K562 (cell line): ENCODE data around the gene PPM1M. TPM values are rescaled to one million over a fixed set of nuclear protein-coding genes. Genes with fewer than 3 reads are reported as not detected.

Experiments used
- CBX1 ChIP-seq: sonication (generic); IDR thresholded peaks from 2 replicates; pipeline ENCODE4 v1.6.1; 2016; ENCODE audit warnings: antibody characterized with exemption, low read depth, mild to moderate bottlenecking
- CHCHD3 ChIP-seq: fragments of 250-450 bp; sonication (Bioruptor Pico); IDR thresholded peaks from 2 replicates; pipeline ENCODE4 v2.1.2; 2022; ENCODE audit warnings: mild to moderate bottlenecking
- EHMT2 ChIP-seq: fragments of 450-650 bp; IDR thresholded peaks from 2 replicates; pipeline ENCODE4 v1.6.1; 2018; ENCODE audit warnings: antibody characterized with exemption
- HNRNPUL1 ChIP-seq: fragments of 200-400 bp; formaldehyde crosslinking; IDR thresholded peaks from 2 replicates; pipeline ENCODE4 v1.6.1; 2017; ENCODE audit warnings: low read length
- LCOR ChIP-seq: sonication (generic); formaldehyde crosslinking; IDR thresholded peaks from 2 replicates; pipeline ENCODE4 v1.8.0; 2022; ENCODE audit warnings: mild to moderate bottlenecking, missing genetic modification reagents
- NR2C2 ChIP-seq, 2 experiments: fragments of 200-800 bp in 1 of 2; sonication (Bioruptor generic) in 1 of 2; sonication (generic) in 1 of 2; formaldehyde crosslinking in 1 of 2; IDR thresholded peaks; 2 replicates each; pipeline versions ENCODE4 v1.6.1 to v1.8.0; 2016 to 2022; ENCODE audit warnings: mild to moderate bottlenecking in 1 of 2, missing compliant biosample characterization in 1 of 2, missing genetic modification characterization in 1 of 2, missing genetic modification reagents in 1 of 2
- RB1 ChIP-seq: fragments of 450-650 bp; IDR thresholded peaks from 2 replicates; pipeline ENCODE4 v1.6.1; 2017; ENCODE audit warnings: low read depth, mild to moderate bottlenecking
- TCF15 ChIP-seq: fragments of 250-450 bp; sonication (Bioruptor Pico); IDR thresholded peaks from 2 replicates; pipeline ENCODE4 v1.8.0; 2022; ENCODE audit warnings: moderate library complexity, mild to moderate bottlenecking, inconsistent platforms
- TEAD4 ChIP-seq, 2 experiments: sonication (generic) in 1 of 2; formaldehyde crosslinking in 1 of 2; IDR thresholded peaks; 2 replicates each; pipeline versions ENCODE4 v1.6.1 to v1.8.0; 2012 to 2022; ENCODE audit warnings: borderline replicate concordance in 1 of 2, inconsistent platforms in 1 of 2, low read length in 1 of 2, mild to moderate bottlenecking in 1 of 2, missing genetic modification reagents in 1 of 2
- ZBTB1 ChIP-seq: sonication (generic); formaldehyde crosslinking; IDR thresholded peaks from 2 replicates; pipeline ENCODE4 v1.8.1; 2023; ENCODE audit warnings: missing genetic modification reagents, low read depth, mild to moderate bottlenecking, borderline replicate concordance
- ZBTB7A ChIP-seq: IDR thresholded peaks from 2 replicates; pipeline ENCODE4 v1.6.1; 2011; ENCODE audit warnings: low read depth, mild to moderate bottlenecking, low read length, moderate library complexity, borderline replicate concordance; ENCODE audit not compliant: control insufficient read depth
- ZNF143 ChIP-seq: sonication (generic); formaldehyde crosslinking; IDR thresholded peaks from 2 replicates; pipeline ENCODE4 v1.9.0; 2022; ENCODE audit warnings: mild to moderate bottlenecking, missing genetic modification reagents
- ZNF324 ChIP-seq: fragments of 250-450 bp; sonication (Bioruptor Pico); IDR thresholded peaks from 2 replicates; pipeline ENCODE4 v1.4.0; 2020; ENCODE audit warnings: mild to moderate bottlenecking
- ZNF384 ChIP-seq: IDR thresholded peaks from 2 replicates; pipeline ENCODE4 v1.6.1; 2012; ENCODE audit warnings: low read depth, low read length, improper control_type of control experiment
- ZNF609 ChIP-seq: sonication (generic); formaldehyde crosslinking; IDR thresholded peaks from 2 replicates; pipeline ENCODE4 v1.8.1; 2023; ENCODE audit warnings: missing genetic modification reagents, mild to moderate bottlenecking, borderline replicate concordance
- polyA plus RNA-seq, 8 experiments: library from polyadenylated mRNA; depleted of rRNA in 4 of 8; stranded (reverse) in 5 of 8; unstranded in 3 of 8; fragments of >200 nt; fragmentation: Nextera tagmentation in 2 of 8; fragmentation: Illumina TruSeq in 1 of 8; extraction: Ambion mirVana in 2 of 8; extraction: Trizol in 1 of 8; gene quantifications; 2 replicates each; pipeline versions ENCODE4 v1.2.1 to v1.2.3, GENCODE V29; 2011 to 2014; ENCODE audit warnings: inconsistent platforms in 1 of 8, missing spikeins in 1 of 8
- total RNA-seq, 7 experiments: library from RNA; depleted of rRNA in 6 of 7; stranded (reverse); fragments of >200 nt in 6 of 7; fragmentation: Illumina TruSeq in 2 of 7; extraction: Trizol in 2 of 7; gene quantifications; 2 replicates each; pipeline versions ENCODE4 v1.2.1 to v1.2.3, GENCODE V29; 2011 to 2021; ENCODE audit warnings: low replicate concordance in 1 of 7
- TF ChIP-seq, protein P1 (sequence below): sonication (generic); formaldehyde crosslinking; IDR thresholded peaks from 2 replicates; pipeline ENCODE4 v1.8.0; 2023; ENCODE audit warnings: mild to moderate bottlenecking, missing genetic modification reagents
- TF ChIP-seq, protein P2 (sequence below): sonication (generic); formaldehyde crosslinking; IDR thresholded peaks from 2 replicates; pipeline ENCODE4 v1.8.1; 2022; ENCODE audit warnings: missing genetic modification reagents

Gene PPM1M
- total and polyA plus RNA-seq, 9 of the 15 experiments (the other 6 are each of a cell fraction or from before 2014, with no cell fraction given), result 1.4 to 9.2 (median 4.4) TPM

DNA sequence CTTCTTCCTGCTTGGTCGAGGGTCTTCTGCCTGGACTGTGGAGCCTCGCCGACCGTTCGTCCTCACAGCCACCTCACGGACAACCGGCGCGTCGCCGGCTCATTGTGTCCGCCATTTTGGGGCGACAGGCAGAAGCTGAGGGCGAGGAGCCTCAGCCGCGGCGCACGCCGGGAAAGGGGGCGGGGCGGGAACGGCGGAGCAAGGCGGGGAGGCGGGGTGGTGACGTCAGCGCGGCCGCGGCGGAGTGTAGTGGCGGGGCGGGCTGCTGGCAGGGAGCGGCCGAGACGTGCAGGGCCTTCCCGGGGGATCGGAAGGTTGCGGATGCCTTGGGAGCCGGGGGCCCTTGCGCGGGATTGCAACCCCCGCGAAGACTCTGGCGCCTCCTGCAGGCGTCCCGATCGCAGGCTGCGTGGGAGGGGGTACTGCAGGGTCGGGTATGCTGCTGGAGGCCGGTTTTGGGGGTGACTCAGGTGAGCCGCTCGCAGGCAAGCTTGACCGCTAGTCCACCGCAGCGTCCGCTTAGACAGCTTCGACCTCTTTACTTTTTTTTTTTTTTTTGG, 33.0 kb downstream of the PPM1M start, which contains the start of gene WDR82 (continued):
- TF ChIP-seq, protein P1, sequence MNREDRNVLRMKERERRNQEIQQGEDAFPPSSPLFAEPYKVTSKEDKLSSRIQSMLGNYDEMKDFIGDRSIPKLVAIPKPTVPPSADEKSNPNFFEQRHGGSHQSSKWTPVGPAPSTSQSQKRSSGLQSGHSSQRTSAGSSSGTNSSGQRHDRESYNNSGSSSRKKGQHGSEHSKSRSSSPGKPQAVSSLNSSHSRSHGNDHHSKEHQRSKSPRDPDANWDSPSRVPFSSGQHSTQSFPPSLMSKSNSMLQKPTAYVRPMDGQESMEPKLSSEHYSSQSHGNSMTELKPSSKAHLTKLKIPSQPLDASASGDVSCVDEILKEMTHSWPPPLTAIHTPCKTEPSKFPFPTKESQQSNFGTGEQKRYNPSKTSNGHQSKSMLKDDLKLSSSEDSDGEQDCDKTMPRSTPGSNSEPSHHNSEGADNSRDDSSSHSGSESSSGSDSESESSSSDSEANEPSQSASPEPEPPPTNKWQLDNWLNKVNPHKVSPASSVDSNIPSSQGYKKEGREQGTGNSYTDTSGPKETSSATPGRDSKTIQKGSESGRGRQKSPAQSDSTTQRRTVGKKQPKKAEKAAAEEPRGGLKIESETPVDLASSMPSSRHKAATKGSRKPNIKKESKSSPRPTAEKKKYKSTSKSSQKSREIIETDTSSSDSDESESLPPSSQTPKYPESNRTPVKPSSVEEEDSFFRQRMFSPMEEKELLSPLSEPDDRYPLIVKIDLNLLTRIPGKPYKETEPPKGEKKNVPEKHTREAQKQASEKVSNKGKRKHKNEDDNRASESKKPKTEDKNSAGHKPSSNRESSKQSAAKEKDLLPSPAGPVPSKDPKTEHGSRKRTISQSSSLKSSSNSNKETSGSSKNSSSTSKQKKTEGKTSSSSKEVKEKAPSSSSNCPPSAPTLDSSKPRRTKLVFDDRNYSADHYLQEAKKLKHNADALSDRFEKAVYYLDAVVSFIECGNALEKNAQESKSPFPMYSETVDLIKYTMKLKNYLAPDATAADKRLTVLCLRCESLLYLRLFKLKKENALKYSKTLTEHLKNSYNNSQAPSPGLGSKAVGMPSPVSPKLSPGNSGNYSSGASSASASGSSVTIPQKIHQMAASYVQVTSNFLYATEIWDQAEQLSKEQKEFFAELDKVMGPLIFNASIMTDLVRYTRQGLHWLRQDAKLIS (CRISPR knock-in tag), result peak; percentile 66; the same call in 1 of the 2 replicates
- TF ChIP-seq ZNF143 (CRISPR knock-in tag) (peak; percentile 74), ZBTB1 (no peak; the same call in 1 of the 2 replicates), ZNF609 (CRISPR knock-in tag) (no peak), HNRNPUL1 (no peak), RB1 (peak; percentile 24; the same call in 1 of the 2 replicates), NR2C2 (CRISPR knock-in tag; IDR thresholded peaks at IDR 0.05) (no peak; the same call in 1 of the 2 replicates), NR2C2 (tag; IDR thresholded peaks at IDR 0.05) (peak; percentile 51; the same call in 1 of the 2 replicates), TCF15 (CRISPR knock-in tag) (no peak), TEAD4 (IDR thresholded peaks at IDR 0.05; ENCODE audit: low read length) (no peak), TEAD4 (CRISPR knock-in tag; IDR thresholded peaks at IDR 0.05; ENCODE audit: borderline replicate concordance) (no peak), CHCHD3 (CRISPR knock-in tag) (no peak), ZNF384 (peak; percentile 81), EHMT2 (no peak), CBX1 (no peak), ZBTB7A (peak; percentile 90), ZNF324 (no peak), LCOR (CRISPR knock-in tag) (peak; percentile 33; the same call in 1 of the 2 replicates)
- TF ChIP-seq, protein P2, sequence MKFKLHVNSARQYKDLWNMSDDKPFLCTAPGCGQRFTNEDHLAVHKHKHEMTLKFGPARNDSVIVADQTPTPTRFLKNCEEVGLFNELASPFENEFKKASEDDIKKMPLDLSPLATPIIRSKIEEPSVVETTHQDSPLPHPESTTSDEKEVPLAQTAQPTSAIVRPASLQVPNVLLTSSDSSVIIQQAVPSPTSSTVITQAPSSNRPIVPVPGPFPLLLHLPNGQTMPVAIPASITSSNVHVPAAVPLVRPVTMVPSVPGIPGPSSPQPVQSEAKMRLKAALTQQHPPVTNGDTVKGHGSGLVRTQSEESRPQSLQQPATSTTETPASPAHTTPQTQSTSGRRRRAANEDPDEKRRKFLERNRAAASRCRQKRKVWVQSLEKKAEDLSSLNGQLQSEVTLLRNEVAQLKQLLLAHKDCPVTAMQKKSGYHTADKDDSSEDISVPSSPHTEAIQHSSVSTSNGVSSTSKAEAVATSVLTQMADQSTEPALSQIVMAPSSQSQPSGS, result peak; percentile 65; the same call in 1 of the 2 replicates
